NCI-H526 (cell line): ENCODE data around the gene FAM228B.
"Not testable (repeated sequence)": the region's sequence is repeated elsewhere in the genome, so short reads cannot be mapped to it uniquely, and the experiment has no call there.

Source experiments
- DNase-seq, 2 experiments: peaks; one replicate each; lab custom pipeline; 2025; lab: John Stamatoyannopoulos, UW

Gene FAM228B

DNA sequence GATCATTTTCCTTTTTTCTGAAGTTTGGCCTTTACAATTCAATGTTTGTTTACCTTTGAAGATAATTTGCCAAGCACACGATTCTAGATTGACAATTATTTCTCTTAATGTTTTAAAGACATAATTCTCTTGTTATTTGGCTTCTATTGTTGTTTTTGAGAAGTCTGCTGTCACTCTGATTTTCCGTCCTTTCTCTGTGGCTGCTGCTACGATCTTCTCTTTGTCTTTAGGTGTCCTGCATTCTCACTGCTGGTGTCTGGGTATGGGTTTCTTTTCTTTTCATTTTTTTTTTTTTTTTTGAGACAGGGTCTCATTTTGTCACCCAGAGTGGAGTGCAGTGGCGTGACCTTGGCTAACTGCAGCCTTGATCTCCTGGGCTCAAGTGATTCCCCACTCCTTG, 36.4 kb downstream of the FAM228B start:
- no peak for DNase-seq

DNA sequence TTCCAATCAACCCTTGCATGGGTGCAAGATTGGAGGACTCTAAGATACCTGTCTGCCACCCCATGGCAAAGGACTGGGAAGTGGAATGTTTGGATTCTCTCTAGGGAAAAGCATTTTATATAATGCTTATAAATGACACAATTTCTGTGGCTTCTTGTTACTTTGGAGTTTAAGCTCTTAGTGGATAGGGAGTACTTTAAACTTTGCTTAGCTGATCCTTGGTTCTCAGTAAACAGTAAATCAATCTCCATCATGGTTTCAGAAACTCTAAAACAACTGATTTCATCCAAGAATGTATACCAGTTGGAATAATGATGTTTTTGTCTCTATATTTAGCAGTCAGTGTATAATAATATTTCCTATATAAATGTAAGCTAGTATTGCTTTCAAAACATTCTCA, 37.5 kb downstream of the FAM228B start:
- DNase-seq: no peak

GRCh38 chr2:24162494-24162893, 39.2 kb downstream of the FAM228B start:
- no peak for DNase-seq

- DNase-seq: no peak
These were observed 39.9 kb downstream of the FAM228B start for GRCh38 chr2:24163186-24163585.

- DNase-seq: no peak
These were observed 40.3 kb downstream of the FAM228B start for GRCh38 chr2:24163601-24164000.

- peak in 1 of 2 experiments; percentile 47 for DNase-seq
These were observed 41.2 kb downstream of the FAM228B start for GRCh38 chr2:24164416-24164973.

DNA sequence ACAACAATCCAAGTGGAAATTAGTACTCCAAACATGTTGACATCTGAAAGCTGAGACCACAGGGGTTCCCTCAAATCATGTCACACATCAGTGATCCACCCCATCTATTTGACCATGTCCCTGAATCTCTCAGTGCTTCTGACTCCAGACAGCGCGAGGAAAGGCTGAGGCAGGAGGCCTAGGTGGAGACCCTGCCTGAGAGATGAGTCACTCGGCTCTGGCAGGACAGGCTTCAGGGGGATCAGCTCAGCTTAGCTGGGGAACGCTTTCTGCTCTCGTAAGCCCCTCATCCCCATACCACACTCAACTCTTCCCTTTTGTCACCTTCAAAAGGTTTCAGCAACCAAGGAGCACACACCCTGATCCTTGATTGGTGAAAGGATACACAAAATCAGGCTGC, 45.8 kb downstream of the FAM228B start:
- DNase-seq: no peak

DNA sequence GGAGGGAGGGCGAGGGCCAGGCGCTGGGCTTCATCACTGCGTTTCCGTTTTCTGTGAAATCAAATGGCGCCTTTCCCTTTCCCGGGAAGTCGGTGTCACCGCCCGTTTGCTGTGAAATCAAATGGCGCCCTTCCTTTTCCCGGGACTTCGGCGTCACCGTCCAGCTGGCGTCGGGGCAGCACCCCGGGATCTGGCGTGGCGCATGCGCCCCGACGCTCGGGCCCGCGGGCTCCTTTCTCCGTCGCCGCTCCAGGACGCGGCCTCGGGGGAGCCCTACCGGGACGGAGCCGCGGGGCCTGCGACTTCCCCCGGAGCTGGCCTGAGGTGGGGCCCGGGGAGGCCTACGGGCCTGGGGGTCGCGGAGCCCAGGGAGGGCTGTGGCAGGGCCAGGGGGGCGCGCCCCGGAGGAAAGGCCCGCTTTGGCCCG, 51.6 kb downstream of the FAM228B start, which contains the start of gene FAM228A:
Gene FAM228A, plus strand, starts transcription at position 203 of the 427 bp plus-strand sequence. CDS start 428 bp downstream, outside the sequence.
- no peak for DNase-seq

- DNase-seq: no peak
These were observed 52.4 kb downstream of the FAM228B start for GRCh38 chr2:24175631-24176187.

DNA sequence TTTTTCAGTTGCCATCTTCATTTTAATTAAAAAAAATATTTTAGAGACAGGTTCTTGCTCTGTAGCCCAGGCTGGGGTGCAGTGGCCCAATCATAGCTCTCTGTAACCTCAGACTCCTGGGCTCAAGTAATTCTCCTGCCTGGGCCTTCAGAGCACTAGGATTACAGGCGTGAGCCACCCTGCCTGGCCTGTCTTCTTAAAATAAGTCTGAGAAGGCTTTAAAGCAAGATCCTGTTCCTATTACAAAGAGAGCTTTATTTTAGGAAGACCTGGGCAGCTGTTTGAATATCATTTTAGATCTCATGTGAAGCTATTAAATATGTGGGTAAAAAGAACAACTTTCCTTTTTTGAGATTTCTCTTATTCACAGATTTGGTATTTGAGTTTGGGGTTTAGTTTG, 53.1 kb downstream of the FAM228B start:
- no peak for DNase-seq

GRCh38 chr2:24179683-24180082, 56.4 kb downstream of the FAM228B start:
- no peak for DNase-seq

GRCh38 chr2:24181849-24182248, 58.6 kb downstream of the FAM228B start:
- peak in 1 of 2 experiments; percentile 17 for DNase-seq

GRCh38 chr2:24182507-24182906, 59.2 kb downstream of the FAM228B start:
- DNase-seq: no peak

GRCh38 chr2:24183366-24184069, 60.2 kb downstream of the FAM228B start:
- DNase-seq: no peak

- DNase-seq: no peak
These were observed 66.3 kb downstream of the FAM228B start for GRCh38 chr2:24189551-24189950.

GRCh38 chr2:24190503-24190902, 67.2 kb downstream of the FAM228B start:
- DNase-seq: no peak

- no peak for DNase-seq
These were observed 67.9 kb downstream of the FAM228B start for GRCh38 chr2:24191156-24191555.

DNA sequence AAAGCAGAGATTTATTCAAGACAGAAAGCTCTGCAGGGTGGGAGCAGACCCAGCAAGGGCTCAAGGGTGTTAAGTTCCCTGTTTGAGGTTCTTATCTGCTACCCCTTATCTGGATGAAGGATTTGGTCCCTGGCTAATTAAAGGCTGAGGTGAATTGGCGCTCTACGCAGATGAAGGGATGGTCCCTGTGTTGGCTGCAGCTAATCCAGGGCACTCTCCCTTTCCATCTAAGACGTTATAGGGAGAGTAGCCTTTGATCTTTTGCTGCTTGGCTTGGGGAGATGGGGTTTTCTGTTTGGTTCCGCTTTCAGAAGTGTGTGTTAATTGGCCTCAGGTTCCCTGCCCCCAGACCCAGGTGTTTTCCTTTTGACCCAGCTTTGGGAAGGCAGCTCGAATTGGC, 68.6 kb downstream of the FAM228B start:
- no peak for DNase-seq

DNA sequence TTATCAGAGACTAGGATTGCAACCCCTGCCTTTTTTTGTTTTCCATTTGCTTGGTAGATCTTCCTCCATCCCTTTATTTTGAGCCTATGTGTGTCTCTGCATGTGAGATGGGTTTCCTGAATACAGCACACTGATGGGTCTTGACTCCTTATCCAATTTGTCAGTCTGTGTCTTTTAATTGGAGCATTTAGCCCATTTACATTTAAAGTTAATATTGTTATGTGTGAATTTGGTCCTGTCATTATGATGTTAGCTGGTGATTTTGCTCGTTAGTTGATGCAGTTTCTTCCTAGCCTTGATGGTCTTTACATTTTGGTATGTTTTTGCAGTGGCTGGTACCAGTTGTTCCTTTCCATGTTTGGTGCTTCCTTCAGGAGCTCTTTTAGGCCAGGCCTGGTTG, 73.9 kb downstream of the FAM228B start:
- DNase-seq: not testable (repeated sequence)

DNA sequence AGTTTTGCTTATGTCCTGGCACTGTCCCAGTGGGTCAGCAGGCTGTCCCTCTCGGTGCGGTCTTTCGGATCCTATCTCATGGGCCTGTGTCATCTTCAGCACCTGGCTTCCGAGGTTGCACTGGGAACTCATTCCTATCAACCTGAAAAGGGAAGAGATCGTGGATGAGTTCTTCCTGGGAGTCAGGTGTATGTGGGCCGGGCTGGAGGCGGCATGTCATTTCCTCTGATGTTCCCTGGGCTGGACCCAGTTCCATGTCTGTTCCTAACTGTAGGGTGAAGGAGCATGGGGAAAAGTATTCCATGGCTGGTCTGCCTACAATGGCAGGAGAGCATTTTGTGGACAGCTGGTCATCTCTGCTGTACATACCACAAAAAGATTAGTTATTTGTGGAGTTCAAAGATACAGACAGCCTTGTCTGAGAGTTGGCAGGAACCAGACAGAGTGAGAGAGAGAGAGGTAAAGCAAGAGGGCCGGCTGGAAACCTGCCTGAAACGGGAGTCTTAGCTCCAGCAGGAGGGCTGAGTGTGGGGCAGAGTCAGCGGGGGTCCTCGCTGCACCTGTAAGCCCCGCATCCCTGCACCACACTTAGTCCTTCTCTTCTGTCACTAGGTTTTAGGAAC, 76.8 kb downstream of the FAM228B start:
- DNase-seq: no peak

DNA sequence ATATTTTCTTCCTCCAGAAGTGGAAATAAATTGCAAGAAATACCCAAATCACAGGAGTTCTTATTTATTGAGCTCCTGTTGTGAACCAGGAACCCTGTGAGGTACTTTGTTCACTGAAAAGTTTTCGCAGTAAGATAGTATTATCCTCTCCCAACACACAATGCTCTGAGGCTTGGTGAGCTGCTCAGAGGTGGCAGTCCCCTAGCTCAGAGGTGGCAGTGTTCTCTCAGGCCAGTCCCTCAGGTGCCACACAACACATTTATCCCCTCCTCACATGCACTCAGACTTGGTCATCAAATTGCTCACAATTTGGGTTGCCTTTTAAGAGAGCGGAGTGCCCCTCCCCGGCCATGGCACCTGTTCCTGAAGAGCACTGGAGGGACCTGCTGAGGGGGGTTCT, 77.5 kb downstream of the FAM228B start:
- DNase-seq: no peak

DNA sequence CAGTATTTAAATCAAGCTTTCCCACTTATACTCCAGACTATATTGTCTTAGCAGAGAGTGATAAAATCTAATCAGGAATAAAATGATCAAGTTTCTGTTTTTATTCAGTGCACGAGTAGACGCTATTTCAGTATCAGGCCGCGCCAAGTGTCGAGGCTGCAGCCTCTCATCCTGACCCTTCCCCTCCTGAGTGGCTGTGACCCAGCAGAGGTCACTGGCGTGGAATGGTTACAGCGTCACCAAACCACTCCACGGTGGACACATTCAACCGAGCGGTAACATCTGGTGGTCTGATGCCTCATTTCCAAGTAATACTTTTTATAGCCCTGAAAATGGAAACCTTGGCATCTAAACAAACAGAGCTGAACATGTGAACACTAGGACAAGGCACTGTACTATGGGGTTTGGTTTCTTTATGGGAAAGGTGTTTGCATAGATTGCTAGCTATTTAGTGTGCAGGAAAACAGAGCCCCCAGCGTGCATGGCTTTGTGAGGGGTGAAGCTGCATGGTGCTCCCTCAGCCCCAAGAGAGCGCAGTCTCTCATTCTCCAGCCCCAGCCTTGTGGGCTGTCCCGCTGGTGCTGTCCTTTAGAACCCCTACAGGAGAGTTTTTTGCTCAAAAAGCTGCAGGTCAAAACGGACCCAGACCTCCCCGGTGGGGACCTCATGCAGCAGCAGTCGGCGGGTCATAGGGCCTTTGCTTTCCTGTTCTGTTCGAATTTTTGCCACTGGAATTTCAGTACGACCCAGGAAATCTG, 79.9 kb downstream of the FAM228B start:
- DNase-seq: peak; percentile 40
